ENCODE measurements around the gene TLE3.
"Not testable (repeated sequence)": the region's sequence is repeated elsewhere in the genome, so short reads cannot be mapped to it uniquely, and the experiment has no call there.

TLE3 gene

GRCh38 chr15:70097321-70098152, at the start of gene TLE3:
Gene TLE3, minus strand, starts transcription at chr15:70097917. Its CDS starts 1,119 bp downstream, at chr15:70096798.
- peak; percentile 94 to 95 for DNase-seq

- DNase-seq = no peak
Measured at GRCh38 chr15:70147178-70147760, 49.6 kb upstream of the TLE3 start.

GRCh38 chr15:70146771-70147170, 49.1 kb upstream of the TLE3 start:
- DNase-seq = no peak

- no peak for DNase-seq
Measured at GRCh38 chr15:70146162-70146561, 48.4 kb upstream of the TLE3 start.

- DNase-seq = no peak
Measured at GRCh38 chr15:70145261-70145660, 47.5 kb upstream of the TLE3 start.

GRCh38 chr15:70142322-70143191, 44.8 kb upstream of the TLE3 start:
- DNase-seq = peak; percentile 34 to 41

- DNase-seq = no peak
Measured at GRCh38 chr15:70142072-70142321, 44.3 kb upstream of the TLE3 start.

- DNase-seq = no peak
Measured at GRCh38 chr15:70141376-70142071, 43.8 kb upstream of the TLE3 start.

- DNase-seq = no peak
Measured at GRCh38 chr15:70140543-70141375, 43.0 kb upstream of the TLE3 start.

- no peak for DNase-seq
Measured at GRCh38 chr15:70140025-70140542, 42.4 kb upstream of the TLE3 start.

GRCh38 chr15:70137967-70138366, 40.2 kb upstream of the TLE3 start:
- no peak for DNase-seq

GRCh38 chr15:70137021-70137420, 39.3 kb upstream of the TLE3 start:
- not testable (repeated sequence) for DNase-seq

- DNase-seq = no peak
Measured at GRCh38 chr15:70133781-70134421, 36.2 kb upstream of the TLE3 start.

GRCh38 chr15:70133296-70133695, 35.6 kb upstream of the TLE3 start:
- DNase-seq = no peak

- DNase-seq = no peak
Measured at GRCh38 chr15:70132571-70132970, 34.9 kb upstream of the TLE3 start.

- no peak for DNase-seq
Measured at GRCh38 chr15:70132139-70132538, 34.4 kb upstream of the TLE3 start.

GRCh38 chr15:70128414-70129140, 30.9 kb upstream of the TLE3 start:
- DNase-seq = no peak

GRCh38 chr15:70127770-70128413, 30.2 kb upstream of the TLE3 start:
- no peak for DNase-seq

- DNase-seq = no peak
Measured at GRCh38 chr15:70127288-70127746, 29.6 kb upstream of the TLE3 start.

- no peak for DNase-seq
Measured at GRCh38 chr15:70126362-70126761, 28.6 kb upstream of the TLE3 start.
